Amniotic epithelial cell (primary cell): Measurements from ENCODE around the gene PPP1R16B.
A peak's percentile ranks its signal among the peaks of the same experiment; 100 is the strongest.
"Not testable (repeated sequence)": the region's sequence is repeated elsewhere in the genome, so short reads cannot be mapped to it uniquely, and the experiment has no call there.

ENCODE experiments used
- DNase-seq: peaks from one replicate; pipeline ENCODE4 v3.0.0-alpha.2; 2010; ENCODE audit warnings: low read depth

The PPP1R16B gene

DNA sequence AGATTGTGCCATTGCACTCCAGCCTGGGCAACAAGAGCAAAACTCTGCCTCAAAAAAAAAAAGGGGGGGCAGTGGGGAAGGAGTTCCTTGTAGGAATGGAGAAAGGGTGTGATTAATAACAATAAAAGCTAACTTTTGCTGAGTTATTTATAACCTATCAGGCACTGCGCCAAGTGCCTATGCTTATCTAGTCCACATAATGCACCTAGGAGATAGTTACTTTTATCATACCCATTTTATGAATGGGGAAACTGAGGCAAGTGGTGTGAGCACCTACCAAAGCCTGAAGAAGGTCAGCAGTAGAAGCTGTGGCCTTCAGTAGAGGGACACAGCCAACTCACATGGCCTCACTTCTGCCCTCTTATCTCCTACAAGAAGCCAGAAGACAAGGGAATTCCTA is 13.6 kb upstream of the PPP1R16B start:
- no peak for DNase-seq

DNA sequence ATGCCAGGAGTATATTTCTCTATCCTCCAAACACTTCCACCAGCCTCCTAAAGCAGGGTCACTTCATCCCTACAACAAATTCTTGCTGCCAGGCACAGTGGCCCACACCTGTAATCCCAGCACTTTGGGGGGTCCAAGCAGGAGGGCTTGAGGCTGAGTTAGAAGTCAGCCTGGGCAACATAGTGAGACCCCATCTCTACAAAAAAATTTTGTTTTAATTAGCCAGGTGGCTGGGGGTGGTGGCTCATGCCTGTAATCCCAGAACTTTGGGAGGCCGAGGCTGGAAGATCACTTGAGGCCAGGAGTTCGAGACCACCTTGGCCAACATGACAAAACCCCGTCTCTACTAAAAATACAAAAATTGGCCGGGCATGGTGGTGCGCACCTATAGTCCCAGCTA is 11.4 kb upstream of the PPP1R16B start:
- not testable (repeated sequence) for DNase-seq

DNA sequence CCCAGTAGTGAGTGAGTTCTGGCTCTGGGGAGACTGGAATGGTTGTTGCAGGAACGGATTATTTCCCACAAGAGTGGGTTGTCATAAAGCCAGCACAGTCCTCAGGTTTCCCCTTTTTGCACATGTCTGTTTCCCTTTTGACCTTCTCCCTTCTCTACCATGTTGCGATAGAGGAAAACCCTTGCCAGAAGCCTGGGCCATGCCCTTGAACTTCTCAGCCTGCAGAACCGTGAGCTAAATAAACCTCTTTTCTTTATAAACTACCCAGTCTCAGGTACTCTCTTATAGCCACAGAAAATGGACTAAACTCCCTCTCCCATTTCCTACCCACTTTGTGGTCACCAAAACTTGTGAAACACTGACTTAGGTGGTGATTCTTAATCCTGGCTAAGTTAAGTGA is 7.2 kb upstream of the PPP1R16B start:
- no peak for DNase-seq

DNA sequence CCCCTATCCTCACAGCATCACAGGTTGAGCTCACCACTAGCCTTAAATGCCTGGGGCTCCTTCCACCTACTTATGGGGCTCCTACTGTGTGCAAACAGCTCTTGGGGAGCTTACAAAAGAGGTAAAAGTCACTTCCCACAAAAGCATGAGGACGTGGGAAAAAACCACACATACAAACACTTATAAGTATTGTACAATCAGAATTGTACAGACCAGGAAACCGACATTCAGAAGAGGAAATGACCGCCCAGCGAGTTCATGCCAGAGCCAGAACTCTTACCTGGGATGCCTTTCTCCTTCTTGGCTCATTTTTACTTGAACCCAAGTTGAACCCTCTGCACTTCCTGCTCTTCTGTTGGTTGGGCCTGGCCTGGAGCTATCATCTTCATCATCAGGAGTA is 6.3 kb upstream of the PPP1R16B start:
- no peak for DNase-seq

DNA sequence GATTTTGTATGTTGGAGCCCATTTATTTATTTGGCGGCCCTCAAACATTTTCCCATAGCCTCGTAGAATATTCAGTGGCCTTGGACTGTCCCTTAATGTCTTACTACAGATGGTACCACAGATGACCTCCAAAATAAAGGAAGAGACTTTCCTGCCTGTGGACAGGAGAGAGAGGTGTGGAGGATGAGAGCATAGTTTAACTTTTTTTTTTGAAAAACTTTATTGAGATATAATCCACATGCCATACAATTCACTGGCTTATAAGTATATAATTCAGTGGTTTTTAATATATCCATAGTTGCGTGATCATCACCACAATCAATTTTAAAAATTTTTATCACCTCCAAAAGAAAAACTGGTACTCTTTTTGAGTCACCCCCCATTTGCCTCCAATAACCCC is 4.6 kb upstream of the PPP1R16B start:
- no peak for DNase-seq

DNA sequence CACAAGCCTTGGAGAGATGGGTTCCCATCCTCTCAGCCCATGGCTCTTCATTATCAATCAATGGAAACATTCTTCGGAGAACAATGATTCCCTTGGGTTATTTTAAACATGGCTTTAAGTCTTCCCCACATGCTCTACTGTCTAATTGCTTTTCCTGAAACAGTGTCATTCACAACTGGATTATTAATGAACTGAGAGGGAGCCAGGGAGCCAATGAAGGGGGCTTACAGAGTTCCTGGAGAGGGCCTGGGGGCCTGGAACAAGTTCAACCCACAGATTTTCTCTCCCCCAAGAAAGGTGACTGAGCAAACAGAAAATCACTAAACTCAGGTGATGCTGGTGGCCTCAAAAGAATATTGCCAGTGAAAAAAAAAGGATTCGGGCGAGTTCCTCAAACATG is 1.3 kb upstream of the PPP1R16B start:
- DNase-seq, result no peak

DNA sequence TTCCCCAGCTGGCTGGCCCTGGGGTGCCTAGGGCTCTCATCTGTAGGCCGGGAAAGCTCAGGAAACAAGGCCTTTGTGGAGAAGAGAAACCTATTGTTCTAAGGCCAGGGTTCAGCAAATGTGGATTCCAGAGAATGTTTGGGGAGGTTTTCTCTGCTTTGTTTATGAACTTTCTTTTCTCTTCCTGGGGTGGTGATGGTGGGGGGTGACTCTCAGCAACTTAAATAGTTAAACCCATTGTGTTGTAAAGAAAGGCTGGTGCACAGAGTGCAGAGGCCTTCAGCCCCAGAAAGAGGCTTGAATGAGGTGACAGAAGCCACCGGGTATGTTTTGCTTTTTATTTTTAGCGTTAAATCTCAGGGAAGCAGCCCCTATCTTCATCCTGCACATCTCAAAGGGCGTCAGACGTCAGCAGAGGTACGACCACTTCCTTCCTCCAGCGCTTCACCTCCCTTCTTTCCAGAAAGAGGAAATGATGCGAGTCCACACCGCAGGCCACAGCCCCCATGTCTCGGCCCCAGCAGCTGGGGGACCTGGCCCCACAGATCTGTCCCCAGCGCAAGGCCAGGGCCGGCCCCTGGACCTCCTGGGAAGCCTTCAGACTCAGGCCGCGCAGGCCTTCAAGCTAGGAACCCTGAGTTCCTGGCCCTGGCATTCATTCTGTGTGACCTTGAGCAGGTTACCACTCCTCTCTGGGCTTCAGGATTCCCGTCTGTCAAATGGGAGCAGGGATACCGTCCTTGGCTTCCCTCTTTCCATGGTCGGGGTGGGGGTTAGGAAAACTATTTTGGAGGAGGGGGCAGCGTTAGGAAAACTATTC is 605 bp upstream of the PPP1R16B start:
- no peak for DNase-seq

DNA sequence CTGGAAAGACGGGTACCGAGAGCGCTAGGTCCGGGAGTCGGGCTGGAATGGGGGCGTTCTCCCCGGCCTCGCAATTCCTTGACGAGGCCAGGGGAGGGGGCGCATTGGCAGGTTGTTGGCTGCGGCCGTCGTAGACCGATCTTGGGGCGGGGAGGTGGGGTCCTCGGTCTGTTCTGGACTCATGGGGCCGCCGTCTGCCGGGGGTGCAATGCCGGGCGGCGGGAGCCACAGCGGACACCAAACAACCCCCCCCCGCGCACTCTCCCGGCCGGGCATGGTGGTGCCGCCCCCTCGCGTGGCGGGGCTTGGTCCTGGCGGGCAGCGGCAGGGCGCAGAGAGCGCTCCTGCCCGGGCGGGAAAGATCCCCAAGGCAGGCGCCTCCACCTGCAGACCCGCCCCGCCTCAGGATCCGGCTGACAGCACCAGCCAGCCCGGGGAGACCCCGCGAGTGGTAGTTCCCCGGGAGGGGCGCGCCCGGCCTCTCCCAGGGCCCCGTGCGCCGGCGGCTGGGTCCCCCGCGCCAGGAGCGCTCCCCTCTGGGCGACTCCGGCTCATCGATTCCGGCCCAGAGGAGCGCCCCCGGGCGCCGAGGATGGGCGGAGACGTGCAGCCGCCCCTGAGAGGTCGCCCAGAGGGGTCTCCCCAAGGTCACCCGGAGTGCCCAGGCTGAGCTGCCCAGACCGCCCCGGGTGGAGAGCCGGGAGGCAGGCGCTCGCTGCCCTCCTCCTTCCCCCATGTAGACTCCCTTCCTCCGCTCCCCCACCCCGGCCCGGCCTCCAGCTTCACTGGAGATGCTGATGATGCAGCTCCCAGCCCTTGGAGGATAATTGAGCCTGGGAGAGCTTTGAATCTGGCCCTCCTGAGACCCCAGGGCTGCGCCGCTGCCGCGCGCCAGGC is 709 bp downstream of the PPP1R16B start:
- no peak for DNase-seq

DNA sequence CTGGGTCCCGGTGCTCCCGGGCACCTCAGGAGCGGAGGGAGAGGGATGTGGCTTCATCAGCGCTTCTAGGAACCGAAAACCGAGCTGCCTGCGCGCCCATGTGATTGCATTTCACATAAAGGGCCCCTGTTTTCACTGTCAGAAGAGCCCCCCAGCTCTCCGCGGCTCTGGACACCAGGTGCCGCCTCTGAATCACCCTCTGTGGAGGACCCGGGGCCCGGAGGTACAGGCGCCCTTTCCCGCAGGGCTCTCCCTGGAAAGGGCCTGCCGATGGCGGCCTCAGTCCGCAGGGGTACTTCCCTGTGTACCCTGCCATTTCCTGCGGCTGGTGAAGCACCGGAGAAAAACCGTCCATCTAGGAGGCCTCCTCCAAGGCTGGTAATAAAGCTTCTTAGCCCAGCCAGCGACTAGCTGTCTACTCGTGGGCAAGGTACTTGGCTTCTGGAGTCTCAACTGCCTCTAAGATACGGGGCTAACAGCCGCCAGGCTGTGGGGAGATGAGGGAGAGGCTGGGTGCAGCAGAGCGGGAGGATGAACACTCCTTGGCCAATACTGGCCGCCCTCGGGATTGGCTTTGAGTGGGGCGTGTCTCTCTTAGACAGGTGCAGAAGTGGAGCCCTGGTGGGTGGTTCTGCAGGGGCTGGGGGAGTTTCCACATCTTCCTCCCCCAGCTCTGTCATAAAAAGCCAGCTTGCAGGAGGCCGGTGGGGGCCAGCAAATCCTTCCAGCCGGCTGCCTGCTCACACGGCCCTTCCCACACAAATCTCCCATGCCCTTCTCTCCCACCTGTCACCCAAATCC is 1.6 kb downstream of the PPP1R16B start:
- no peak for DNase-seq

DNA sequence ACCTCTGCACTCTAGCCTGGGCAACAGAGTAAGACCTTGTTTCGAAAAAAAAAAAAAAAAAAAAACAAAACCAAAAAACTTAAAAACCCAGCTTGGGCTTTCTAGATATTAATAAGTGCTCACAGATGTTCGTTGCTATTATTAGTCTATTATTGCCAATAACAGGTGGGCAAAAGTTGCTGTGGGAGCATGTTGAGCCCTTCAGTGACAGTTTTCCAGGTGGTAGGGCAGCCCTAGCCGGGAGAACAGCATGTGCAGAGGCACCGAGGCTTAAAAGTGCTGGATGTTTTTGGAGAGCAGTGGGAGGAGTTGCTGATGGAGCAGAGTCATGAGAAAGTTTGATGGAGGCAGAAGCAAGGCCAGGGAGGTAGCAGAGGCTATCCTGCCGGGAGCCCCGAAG is 4.4 kb downstream of the PPP1R16B start:
- no peak for DNase-seq

DNA sequence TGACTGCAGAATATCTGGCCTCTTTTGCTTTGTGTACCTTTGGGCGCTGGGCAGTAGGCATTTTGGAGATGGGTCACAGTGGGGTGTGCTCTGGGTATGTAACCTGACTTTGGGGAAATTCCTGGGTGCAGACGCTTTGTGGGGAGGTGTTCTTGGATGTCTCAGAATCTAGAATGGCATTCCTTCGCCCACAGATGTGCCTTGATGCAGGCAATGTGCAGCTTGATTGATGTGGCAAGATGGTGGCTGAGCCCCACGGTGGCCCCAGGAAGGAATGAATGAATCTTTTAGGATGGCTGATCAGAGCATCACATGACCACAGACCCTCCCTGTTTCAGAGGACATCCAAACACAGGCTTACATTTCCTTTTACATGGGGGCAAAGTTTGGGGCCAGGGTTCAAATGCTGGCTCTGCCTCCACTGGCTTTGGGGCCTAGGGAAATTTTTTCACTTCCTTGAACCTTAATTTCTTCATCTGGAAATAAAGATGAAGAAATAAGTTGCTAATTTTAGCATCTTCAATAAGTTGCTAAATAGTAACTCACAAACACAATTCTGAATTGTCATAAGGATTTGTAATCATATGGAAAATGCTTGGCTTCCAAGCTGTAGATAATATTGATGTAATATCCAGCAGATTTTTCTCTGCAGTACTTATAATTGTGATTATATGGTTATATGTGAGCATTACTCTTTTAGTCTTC is 5.6 kb downstream of the PPP1R16B start:
- DNase-seq, result no peak

DNA sequence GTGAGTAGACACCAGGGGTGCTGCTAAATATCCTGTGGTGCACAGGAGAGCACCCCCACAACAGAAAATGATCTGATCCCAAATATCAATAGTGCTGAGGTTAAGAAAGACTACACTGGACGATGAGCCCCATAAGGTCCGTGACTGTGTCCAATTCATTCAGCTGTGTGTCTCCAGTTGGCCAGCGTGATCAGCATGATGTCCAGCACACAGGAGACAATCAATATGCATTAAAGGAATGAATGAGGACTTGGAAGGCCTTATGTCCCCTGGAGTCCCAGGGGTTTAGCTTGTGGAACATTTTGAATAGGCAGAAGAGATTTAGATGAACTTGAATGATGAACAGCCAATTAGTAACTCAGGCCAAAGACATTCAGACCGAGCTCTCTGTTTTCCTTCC is 6.3 kb downstream of the PPP1R16B start:
- DNase-seq, result no peak

DNA sequence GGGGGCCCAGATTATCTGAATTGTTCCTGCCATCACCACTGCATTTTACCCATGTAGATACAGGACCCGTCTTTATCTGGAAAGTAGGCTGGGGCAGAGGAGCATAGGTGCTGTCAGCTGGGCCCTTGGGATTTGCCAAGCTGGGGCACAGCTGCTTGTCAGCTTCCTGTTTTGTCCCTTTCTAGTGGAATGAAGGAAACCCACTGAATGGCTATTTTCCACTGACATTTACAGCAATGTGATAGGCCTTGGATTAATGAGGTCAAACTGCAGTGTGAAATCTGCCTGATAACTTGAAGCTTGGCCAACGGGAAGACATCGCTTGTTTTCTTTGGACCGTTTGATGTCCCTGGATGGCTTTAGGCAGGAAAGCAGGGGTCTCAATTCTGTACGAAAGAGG is 6.7 kb downstream of the PPP1R16B start:
- no peak for DNase-seq

DNA sequence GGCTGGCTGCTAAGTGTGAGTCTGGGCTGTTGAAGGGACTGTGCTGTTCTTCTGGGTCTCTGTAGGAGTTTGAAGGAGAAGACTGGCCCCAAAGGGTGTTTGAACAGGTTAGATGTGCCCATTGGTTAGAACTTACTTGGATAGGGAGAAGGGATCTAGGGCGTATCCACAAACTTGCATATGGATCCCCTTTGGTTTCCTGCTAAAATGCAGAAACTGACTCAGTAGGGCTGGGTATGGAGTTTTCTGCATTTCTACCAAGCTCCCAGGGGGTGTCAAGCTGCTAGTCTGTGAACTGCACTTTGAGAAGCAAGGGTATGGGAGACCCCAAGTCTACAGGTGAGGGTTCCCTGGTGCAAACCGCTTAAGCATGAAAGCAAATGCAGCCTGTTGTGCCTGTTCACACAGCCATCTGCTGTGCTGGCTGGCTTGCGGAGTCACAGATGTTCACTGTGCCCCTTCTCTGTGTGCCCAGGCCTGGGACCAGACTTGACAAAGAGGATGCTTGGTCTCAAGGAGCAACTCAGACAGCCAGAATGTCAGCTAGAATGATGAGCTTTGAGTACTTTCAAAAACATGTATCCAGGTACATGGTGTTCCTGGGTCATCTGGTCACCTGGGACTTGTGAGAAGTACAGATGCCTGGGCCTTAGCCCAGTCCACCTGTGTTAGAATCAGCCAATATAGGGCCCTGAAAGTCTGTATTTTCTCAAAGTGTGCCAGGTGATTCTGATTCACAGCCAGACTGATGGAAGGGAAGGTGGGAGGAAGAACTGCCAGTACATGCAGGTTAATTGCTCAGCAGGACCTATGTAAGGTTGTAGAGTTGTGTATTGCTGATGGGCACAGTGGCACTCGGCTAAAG is 7.4 kb downstream of the PPP1R16B start:
- DNase-seq, result no peak

DNA sequence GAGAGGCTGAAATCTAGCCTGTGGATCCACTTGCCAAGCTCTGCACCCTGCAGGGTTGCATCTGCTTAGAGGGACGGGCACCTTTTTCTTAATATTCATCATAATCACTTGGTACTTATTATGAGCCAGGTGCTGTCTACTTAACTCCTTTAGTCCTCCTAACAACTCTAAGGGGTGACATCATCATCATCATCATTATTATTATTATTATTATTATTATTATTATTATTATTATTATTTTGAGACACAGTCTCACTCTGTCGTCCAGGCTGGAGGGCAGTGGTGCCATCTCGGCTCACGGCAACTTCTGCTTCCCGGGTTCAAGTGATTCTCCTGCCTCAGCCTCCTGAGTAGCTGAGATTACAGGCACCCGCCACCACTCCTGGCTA is 8.1 kb downstream of the PPP1R16B start:
- not testable (repeated sequence) for DNase-seq

DNA sequence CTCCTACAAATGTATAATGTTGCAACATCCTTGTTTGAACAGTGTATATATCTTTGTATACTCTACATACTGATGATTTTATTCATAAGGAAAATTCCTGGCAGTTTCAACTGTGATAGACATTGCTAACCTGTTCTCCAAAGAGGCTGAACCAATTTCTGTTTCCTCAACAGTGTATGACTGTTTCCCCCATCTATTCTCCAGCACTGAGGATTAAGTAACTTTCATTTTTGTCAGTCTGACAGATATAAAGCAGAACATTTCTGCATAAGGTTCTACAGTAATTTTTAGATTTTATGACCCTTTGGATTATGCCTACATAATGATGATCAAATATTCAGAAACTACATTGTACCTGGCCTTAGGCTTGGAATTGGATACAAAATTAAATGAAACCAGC is 9.9 kb downstream of the PPP1R16B start:
- DNase-seq, result no peak

DNA sequence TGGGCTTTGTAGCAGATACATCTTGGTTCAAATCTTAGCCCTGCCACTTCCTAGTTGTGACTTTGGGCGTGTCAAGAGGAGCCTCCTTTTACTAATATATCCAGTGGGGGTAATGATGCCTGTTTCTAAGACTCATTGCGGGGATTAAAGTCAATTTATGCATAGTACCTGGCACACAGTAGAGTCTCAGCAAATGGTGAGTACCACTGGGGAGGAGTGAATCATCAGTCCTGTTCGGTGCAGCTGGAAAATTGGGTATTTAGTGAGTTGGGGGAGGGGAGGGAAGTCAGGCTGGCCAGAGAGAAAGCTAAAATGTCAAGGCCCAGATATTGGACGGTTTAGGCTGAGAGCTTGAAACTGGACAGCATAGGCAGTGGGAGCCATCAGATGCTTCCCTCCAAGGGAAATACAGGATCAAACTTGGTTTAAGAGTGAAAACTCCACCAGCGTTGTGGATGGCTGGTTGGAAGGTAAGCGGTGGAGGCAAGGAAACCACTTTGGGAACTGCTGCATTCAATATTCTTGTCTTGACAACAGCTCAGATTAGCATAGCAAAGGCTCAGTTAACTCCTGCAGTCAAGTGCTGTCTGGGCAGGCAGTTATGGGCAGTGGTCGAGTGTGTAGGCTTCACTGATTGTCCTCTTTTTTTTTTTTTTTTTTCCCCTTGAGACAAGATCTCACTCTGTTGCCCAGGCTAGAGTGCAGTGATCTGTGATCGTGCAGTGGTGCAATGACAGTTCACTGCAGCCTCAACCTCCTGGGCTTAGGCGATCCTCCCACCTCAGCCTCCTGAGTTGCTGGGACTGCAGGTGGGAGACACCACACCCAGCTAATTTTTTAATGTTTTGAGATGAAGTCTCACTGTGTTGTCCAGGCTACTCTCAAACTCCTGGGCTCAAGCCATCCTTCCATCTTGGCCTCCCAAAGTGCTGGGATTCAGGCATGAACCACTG is 12.9 kb downstream of the PPP1R16B start:
- DNase-seq, result no peak

DNA sequence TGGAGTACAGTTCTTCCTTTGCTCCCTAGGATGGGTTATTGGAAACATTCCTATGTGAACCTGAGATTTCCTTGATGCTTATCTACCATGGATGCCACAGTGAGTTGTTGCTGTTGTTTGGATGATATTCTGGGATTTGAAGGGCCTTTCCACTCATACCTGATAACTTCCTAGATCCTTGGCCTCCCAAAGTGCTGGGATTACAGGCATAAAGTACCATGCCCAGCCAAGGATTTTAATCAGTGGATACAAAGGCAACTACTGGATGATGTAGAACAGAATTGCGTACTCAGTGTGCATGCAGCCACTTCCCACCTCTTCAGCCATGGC is 20.0 kb downstream of the PPP1R16B start:
- DNase-seq, result no peak

DNA sequence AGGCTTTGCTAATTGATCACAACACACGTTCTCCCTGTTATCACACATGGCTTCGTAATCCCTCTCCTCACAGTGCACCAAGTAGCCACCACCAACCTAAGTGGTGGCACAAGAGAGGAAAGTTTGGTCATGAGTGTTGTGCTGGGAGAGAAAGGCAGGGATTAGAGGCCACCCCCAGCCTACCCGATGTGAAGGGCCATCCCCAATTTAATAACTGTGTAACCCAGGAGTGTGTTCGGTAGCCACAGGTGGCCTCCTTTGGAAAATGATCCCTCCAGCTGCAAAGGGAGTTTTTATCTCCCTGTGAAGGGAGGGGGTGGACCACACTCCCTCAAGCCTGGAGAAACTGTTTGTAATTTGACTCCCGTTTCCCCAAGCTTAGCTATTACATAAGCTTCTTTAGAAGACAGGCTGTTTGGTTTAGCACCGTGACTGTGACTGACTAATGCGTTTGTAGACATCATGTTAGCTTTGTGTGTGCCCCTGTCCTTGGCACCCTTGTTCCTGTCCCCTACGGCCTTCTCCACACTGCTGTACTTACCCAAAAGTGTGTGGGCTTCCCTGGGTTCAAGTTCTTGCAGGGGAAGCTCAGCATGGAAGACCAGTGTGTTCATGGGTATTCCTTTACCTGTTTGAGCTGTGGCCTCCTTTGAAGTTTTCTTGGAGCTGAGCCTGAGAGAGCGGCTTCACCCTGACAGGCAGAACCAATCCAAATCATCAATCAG is 20.6 kb downstream of the PPP1R16B start:
- peak; percentile 41 for DNase-seq
